ENCODE measurements around the gene PDE3A. TPM values are rescaled to one million over a fixed set of nuclear protein-coding genes. Genes with fewer than 3 reads are reported as not detected.
A peak's percentile ranks its signal among the peaks of the same experiment; 100 is the strongest.

The PDE3A gene
- total RNA-seq, 1 experiment from 2014 or later, result 2.8 TPM

DNA sequence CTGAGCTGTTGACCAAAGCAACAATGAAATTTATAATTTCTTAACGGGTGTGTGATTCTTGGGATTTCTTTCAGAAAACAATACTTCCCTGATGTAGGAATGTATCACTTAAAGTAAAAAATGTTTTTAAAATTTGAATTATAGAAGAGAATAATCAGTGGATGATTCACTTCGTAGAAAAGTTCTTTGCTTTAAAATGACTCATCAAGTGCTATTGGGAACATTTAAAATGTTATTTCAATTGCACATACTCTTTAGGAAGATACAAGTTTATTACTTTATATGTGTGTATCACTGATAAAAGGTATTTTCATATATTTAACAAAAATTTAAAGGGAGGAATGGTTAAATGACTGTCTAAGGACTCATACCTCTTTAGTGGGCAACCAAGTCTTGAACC is 155.3 kb downstream of the PDE3A start:
- CTCF ChIA-PET, result no interaction called here

GRCh38 chr12:20524113-20524512 is 155.8 kb downstream of the PDE3A start:
- Mint-ChIP-seq H3K9me3 (peaks cover 19% of the 10 kb centered on the region), H3K27me3 (ENCODE audit: low read depth) (no peaks in the 10 kb centered on the region), H3K4me3 (no peak overlapping the region), H3K4me1 (peaks cover 57% of the 10 kb centered on the region), H3K36me3 (peaks cover 8% of the 10 kb centered on the region), H3K27ac (peak overlapping the region; percentile 83)
- ATAC-seq (peak; percentile 72), DNase-seq (ENCODE audit: low spot score) (no peak)
- TF ChIP-seq, protein P1, sequence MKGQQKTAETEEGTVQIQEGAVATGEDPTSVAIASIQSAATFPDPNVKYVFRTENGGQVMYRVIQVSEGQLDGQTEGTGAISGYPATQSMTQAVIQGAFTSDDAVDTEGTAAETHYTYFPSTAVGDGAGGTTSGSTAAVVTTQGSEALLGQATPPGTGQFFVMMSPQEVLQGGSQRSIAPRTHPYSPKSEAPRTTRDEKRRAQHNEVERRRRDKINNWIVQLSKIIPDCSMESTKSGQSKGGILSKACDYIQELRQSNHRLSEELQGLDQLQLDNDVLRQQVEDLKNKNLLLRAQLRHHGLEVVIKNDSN (CRISPR knock-in tag; IDR thresholded peaks at IDR 0.05), result no peak
- TF ChIP-seq NR1H2 (CRISPR knock-in tag; IDR thresholded peaks at IDR 0.05) (no peak), JAZF1 (CRISPR knock-in tag; IDR thresholded peaks at IDR 0.05) (no peak), ZBTB21 (CRISPR knock-in tag; IDR thresholded peaks at IDR 0.05; ENCODE audit: borderline replicate concordance) (no peak), PREB (CRISPR knock-in tag; IDR thresholded peaks at IDR 0.05; ENCODE audit: borderline replicate concordance) (no peak), CREB1 (CRISPR knock-in tag; IDR thresholded peaks at IDR 0.05) (no peak), EMX1 (CRISPR knock-in tag; IDR thresholded peaks at IDR 0.05) (no peak), PRRX2 (CRISPR knock-in tag; IDR thresholded peaks at IDR 0.05) (no peak), MLX (CRISPR knock-in tag; IDR thresholded peaks at IDR 0.05) (no peak), GRHL2 (CRISPR knock-in tag; IDR thresholded peaks at IDR 0.05; ENCODE audit: insufficient replicate concordance, severe bottlenecking) (no peak), TCF7 (CRISPR knock-in tag; IDR thresholded peaks at IDR 0.05; ENCODE audit: low read depth) (no peak), GABPB1 (CRISPR knock-in tag; IDR thresholded peaks at IDR 0.05) (no peak), MXD4 (CRISPR knock-in tag; IDR thresholded peaks at IDR 0.05; ENCODE audit: borderline replicate concordance) (no peak)
- TF ChIP-seq, protein P2, sequence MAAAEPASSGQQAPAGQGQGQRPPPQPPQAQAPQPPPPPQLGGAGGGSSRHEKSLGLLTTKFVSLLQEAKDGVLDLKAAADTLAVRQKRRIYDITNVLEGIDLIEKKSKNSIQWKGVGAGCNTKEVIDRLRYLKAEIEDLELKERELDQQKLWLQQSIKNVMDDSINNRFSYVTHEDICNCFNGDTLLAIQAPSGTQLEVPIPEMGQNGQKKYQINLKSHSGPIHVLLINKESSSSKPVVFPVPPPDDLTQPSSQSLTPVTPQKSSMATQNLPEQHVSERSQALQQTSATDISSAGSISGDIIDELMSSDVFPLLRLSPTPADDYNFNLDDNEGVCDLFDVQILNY (CRISPR knock-in tag; IDR thresholded peaks at IDR 0.05), result no peak
- TF ChIP-seq, protein P3, sequence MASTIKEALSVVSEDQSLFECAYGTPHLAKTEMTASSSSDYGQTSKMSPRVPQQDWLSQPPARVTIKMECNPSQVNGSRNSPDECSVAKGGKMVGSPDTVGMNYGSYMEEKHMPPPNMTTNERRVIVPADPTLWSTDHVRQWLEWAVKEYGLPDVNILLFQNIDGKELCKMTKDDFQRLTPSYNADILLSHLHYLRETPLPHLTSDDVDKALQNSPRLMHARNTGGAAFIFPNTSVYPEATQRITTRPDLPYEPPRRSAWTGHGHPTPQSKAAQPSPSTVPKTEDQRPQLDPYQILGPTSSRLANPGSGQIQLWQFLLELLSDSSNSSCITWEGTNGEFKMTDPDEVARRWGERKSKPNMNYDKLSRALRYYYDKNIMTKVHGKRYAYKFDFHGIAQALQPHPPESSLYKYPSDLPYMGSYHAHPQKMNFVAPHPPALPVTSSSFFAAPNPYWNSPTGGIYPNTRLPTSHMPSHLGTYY (CRISPR knock-in tag; IDR thresholded peaks at IDR 0.05), result no peak
- TF ChIP-seq, protein P4, sequence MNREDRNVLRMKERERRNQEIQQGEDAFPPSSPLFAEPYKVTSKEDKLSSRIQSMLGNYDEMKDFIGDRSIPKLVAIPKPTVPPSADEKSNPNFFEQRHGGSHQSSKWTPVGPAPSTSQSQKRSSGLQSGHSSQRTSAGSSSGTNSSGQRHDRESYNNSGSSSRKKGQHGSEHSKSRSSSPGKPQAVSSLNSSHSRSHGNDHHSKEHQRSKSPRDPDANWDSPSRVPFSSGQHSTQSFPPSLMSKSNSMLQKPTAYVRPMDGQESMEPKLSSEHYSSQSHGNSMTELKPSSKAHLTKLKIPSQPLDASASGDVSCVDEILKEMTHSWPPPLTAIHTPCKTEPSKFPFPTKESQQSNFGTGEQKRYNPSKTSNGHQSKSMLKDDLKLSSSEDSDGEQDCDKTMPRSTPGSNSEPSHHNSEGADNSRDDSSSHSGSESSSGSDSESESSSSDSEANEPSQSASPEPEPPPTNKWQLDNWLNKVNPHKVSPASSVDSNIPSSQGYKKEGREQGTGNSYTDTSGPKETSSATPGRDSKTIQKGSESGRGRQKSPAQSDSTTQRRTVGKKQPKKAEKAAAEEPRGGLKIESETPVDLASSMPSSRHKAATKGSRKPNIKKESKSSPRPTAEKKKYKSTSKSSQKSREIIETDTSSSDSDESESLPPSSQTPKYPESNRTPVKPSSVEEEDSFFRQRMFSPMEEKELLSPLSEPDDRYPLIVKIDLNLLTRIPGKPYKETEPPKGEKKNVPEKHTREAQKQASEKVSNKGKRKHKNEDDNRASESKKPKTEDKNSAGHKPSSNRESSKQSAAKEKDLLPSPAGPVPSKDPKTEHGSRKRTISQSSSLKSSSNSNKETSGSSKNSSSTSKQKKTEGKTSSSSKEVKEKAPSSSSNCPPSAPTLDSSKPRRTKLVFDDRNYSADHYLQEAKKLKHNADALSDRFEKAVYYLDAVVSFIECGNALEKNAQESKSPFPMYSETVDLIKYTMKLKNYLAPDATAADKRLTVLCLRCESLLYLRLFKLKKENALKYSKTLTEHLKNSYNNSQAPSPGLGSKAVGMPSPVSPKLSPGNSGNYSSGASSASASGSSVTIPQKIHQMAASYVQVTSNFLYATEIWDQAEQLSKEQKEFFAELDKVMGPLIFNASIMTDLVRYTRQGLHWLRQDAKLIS (CRISPR knock-in tag; IDR thresholded peaks at IDR 0.05; ENCODE audit: borderline replicate concordance), result no peak
- TF ChIP-seq, protein P5, sequence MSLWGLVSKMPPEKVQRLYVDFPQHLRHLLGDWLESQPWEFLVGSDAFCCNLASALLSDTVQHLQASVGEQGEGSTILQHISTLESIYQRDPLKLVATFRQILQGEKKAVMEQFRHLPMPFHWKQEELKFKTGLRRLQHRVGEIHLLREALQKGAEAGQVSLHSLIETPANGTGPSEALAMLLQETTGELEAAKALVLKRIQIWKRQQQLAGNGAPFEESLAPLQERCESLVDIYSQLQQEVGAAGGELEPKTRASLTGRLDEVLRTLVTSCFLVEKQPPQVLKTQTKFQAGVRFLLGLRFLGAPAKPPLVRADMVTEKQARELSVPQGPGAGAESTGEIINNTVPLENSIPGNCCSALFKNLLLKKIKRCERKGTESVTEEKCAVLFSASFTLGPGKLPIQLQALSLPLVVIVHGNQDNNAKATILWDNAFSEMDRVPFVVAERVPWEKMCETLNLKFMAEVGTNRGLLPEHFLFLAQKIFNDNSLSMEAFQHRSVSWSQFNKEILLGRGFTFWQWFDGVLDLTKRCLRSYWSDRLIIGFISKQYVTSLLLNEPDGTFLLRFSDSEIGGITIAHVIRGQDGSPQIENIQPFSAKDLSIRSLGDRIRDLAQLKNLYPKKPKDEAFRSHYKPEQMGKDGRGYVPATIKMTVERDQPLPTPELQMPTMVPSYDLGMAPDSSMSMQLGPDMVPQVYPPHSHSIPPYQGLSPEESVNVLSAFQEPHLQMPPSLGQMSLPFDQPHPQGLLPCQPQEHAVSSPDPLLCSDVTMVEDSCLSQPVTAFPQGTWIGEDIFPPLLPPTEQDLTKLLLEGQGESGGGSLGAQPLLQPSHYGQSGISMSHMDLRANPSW (CRISPR knock-in tag; conservative IDR thresholded peaks at IDR 0.05; ENCODE audit: low read depth), result no peak
- TF ChIP-seq, protein P6, sequence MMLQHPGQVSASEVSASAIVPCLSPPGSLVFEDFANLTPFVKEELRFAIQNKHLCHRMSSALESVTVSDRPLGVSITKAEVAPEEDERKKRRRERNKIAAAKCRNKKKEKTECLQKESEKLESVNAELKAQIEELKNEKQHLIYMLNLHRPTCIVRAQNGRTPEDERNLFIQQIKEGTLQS (CRISPR knock-in tag; conservative IDR thresholded peaks at IDR 0.05), result no peak
- CTCF ChIA-PET, result no interaction called here
- POLR2A ChIA-PET, result interaction anchor here (0.6 kb wide), 1 partner anchor 323 kb away, joined by 3 read pairs; no protein-coding TSS in a partner anchor

More for the DNA sequence above, 155.3 kb downstream of the PDE3A start:
- no peak for ATAC-seq
- no peak for DNase-seq (ENCODE audit: low spot score)
- POLR2A ChIA-PET, result interaction anchor here (0.6 kb wide), 1 partner anchor 324 kb away, joined by 3 read pairs; no protein-coding TSS in a partner anchor
- no peak overlapping the region for H3K27ac Mint-ChIP-seq
- H3K4me3 Mint-ChIP-seq, result no peak overlapping the region
- peaks cover 19% of the 10 kb centered on the region for H3K9me3 Mint-ChIP-seq
- peaks cover 8% of the 10 kb centered on the region for H3K36me3 Mint-ChIP-seq
- no peak for TF ChIP-seq IRF2 (CRISPR knock-in tag; IDR thresholded peaks at IDR 0.05; ENCODE audit: borderline replicate concordance, low read depth)
- peaks cover 57% of the 10 kb centered on the region for H3K4me1 Mint-ChIP-seq
- no peaks in the 10 kb centered on the region for H3K27me3 Mint-ChIP-seq (ENCODE audit: low read depth)
